ENCODE data around the gene SPAG9. TPM values are rescaled to one million over a fixed set of nuclear protein-coding genes. Genes with fewer than 3 reads are reported as not detected.
"Not testable (repeated sequence)": the region's sequence is repeated elsewhere in the genome, so short reads cannot be mapped to it uniquely, and the experiment has no call there.

Gene SPAG9
- polyA plus RNA-seq, 1 experiment, result 18.7 TPM

DNA sequence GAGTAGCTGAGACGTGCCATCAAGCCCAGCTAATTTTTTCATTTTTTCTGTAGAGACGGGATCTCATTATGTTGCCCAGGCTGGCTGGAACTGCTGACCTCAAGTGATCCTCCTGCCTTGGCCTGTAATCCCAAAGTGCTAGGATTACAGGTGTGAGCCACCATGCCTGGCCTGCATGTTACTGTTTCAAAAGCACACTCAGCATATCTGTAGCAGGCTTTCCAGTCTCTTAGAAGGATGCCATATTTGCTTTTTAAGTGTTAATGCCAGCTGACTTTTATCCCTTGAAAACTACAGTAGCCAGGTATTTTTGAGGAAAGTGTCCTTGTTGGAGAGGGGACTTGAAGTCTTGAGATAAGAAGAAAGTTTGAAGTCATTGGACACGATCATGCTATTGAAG, 15.3 kb upstream of the SPAG9 start:
- no peak for TF ChIP-seq CTCF (IDR thresholded peaks at IDR 0.05; ENCODE audit: insufficient read depth, low read depth, low read length)
- CTCF ChIA-PET, result interaction anchor here (1.6 to 2.1 kb wide), 3 partner anchors 12 to 17 kb away, joined by 5 read pairs; partner anchors contain the start of genes NME1 and SPAG9
- H3K36me3 ChIP-seq (ENCODE audit: control insufficient read depth, insufficient read depth, low read length), result no peaks in the 10 kb centered on the region
- H3K27me3 ChIP-seq (ENCODE audit: control insufficient read depth, insufficient read depth, low read length), result no peaks in the 10 kb centered on the region
- no peak for DNase-seq (ENCODE audit: low read depth)
- POLR2A ChIA-PET, result no interaction called here
- no peak overlapping the region for H3K4me3 ChIP-seq (ENCODE audit: low read depth, low read length)

GRCh38 chr17:51133365-51133764, 12.7 kb upstream of the SPAG9 start:
- ChIA-PET CTCF (interaction anchor here (0.6 to 1.0 kb wide), 3 partner anchors 14 to 160 kb away, joined by 3 read pairs; no protein-coding TSS in a partner anchor), POLR2A (no interaction called here)
- Histone ChIP-seq H3K27me3 (ENCODE audit: control insufficient read depth, insufficient read depth, low read length) (no peaks in the 10 kb centered on the region), H3K4me3 (ENCODE audit: low read depth, low read length) (no peak overlapping the region), H3K36me3 (ENCODE audit: control insufficient read depth, insufficient read depth, low read length) (no peaks in the 10 kb centered on the region)
- no peak for DNase-seq (ENCODE audit: low read depth)
- TF ChIP-seq CTCF (IDR thresholded peaks at IDR 0.05; ENCODE audit: insufficient read depth, low read depth, low read length), result no peak

GRCh38 chr17:51132964-51133319, 12.3 kb upstream of the SPAG9 start:
- Histone ChIP-seq H3K27me3 (ENCODE audit: control insufficient read depth, insufficient read depth, low read length) (no peaks in the 10 kb centered on the region), H3K4me3 (ENCODE audit: low read depth, low read length) (no peak overlapping the region), H3K36me3 (ENCODE audit: control insufficient read depth, insufficient read depth, low read length) (no peaks in the 10 kb centered on the region)
- TF ChIP-seq CTCF (IDR thresholded peaks at IDR 0.05; ENCODE audit: insufficient read depth, low read depth, low read length), result no peak
- no peak for DNase-seq (ENCODE audit: low read depth)
- POLR2A ChIA-PET, result no interaction called here
- CTCF ChIA-PET, result interaction anchor here (1.0 to 1.4 kb wide), 2 partner anchors 10 to 15 kb away, joined by 3 read pairs; no protein-coding TSS in a partner anchor

DNA sequence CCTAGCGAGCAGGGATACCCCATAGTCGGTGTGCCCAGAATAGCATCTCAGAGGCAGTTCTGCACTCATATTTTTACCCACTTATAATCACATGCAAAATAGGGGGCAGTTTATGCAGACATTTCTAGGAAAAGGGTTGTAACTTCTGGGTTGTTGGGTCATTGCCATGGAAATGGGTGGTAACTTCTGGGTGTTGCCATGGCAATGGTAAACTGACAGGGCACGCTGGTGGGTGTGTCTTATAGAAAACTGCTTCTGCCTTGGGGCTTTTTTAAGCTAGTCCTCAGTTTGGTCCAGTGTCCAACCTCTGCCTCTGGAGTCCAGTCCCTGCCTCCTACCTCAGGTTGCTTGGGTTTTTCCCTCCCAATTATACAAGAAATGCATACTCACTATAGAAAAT, 7.4 kb upstream of the SPAG9 start:
- TF ChIP-seq CTCF (IDR thresholded peaks at IDR 0.05; ENCODE audit: insufficient read depth, low read depth, low read length), result no peak
- Histone ChIP-seq H3K27me3 (ENCODE audit: control insufficient read depth, insufficient read depth, low read length) (no peaks in the 10 kb centered on the region), H3K36me3 (ENCODE audit: control insufficient read depth, insufficient read depth, low read length) (no peaks in the 10 kb centered on the region), H3K4me3 (ENCODE audit: low read depth, low read length) (no peak overlapping the region)
- ChIA-PET POLR2A (no interaction called here), CTCF (interaction anchor here (0.8 kb wide), 1 partner anchor 275 kb away, joined by 3 read pairs; no protein-coding TSS in a partner anchor)
- DNase-seq (ENCODE audit: low read depth), result no peak

DNA sequence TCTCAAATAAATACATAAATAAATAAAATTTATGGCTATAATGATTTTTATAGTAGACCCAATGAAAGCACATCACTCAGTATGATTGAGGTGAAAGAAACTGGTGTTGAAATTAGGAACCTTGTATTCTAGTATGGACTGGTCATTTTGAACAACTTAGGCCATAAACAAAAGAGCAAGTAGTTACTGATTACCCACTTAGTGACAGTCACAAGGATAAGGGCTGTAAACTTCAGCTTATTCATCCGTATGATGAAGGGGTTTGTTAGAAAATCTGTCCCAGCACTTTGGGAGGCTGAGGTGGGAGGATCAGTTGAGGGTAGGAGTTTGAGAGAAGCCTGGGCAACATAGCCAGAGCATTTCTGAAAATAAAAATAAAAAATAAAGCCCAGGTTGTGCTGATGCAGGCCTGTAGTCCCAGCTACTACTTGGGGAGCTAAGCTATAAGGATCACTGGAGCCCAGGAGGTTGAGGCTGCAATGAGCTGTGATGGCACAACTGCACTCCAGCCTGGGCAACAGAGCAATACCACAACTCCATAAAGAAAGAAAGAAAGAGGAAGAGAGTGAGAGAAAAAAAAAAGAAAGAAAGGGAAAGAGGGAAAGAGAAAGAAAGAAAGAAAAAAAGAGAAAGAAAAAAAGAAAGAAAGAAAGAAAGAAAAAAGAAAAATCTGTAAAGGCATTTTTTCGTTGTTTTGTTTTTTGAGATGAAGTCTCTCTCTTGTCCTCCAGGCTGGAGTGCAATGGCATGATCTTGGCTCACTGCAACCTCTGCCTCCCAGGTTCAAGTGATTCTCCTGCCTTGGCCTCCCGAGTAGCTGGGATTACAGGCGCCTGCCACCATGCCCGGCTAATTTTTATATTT, 4.2 kb upstream of the SPAG9 start:
- POLR2A ChIA-PET, result interaction anchor here (0.5 kb wide), 1 partner anchor 67 kb away, joined by 3 read pairs; no protein-coding TSS in a partner anchor
- CTCF ChIA-PET, result interaction anchor here (0.6 kb wide), 1 partner anchor 14 kb away, joined by 3 read pairs; no protein-coding TSS in a partner anchor
- Histone ChIP-seq H3K4me3 (ENCODE audit: low read depth, low read length) (no peak overlapping the region), H3K36me3 (ENCODE audit: control insufficient read depth, insufficient read depth, low read length) (no peaks in the 10 kb centered on the region), H3K27me3 (ENCODE audit: control insufficient read depth, insufficient read depth, low read length) (no peaks in the 10 kb centered on the region)
- no peak for DNase-seq (ENCODE audit: low read depth)
- no peak for TF ChIP-seq CTCF (IDR thresholded peaks at IDR 0.05; ENCODE audit: insufficient read depth, low read depth, low read length)

DNA sequence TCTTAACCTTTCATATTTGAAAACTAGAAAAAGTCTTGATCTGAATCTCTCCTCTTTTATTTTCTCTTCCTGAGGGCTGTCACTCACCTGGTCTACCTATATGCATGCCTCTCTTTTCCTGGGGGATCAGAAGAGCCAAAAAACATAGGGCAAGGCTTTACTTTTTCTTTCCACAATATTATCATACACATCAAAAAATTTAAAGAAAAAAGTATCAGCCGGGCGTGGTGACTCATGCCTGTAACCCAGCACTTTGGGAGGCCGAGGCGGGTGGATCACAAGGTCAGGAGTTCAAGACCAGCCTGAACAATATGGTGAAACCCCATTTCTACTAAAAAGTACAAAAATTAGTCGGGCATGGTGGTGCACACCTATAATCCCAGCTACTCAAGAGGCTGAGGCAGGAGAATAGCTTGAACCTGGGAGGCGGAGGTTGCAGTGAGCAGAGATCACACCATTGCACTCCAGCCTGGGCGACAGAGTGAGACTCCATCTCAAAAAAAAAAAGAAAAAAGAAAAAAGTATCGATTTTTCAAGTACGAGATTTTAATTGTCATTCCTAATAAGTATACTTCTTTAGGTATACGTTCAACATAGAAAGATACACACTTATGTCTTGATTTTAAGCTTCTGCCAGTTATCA, 1.9 kb upstream of the SPAG9 start:
- H3K27me3 ChIP-seq (ENCODE audit: control insufficient read depth, insufficient read depth, low read length); H3K4me3 ChIP-seq (ENCODE audit: low read depth, low read length); DNase-seq (ENCODE audit: low read depth); H3K36me3 ChIP-seq (ENCODE audit: control insufficient read depth, insufficient read depth, low read length): not testable (repeated sequence)
- POLR2A ChIA-PET, result interaction anchor here (0.5 to 0.7 kb wide), 2 partner anchors 257 to 260 kb away, joined by 3 to 5 read pairs; no protein-coding TSS in a partner anchor
- CTCF ChIA-PET, result interaction anchor here (0.9 to 1.4 kb wide), 4 partner anchors 10 to 31 kb away, joined by 3 to 6 read pairs (median 3); partner anchors contain the start of gene NME1
